ENCODE results near the gene CHRNA1. TPM values are rescaled to one million over a fixed set of nuclear protein-coding genes. Genes with fewer than 3 reads are reported as not detected.

Gene CHRNA1
- total and polyA plus RNA-seq, 2 experiments from 2014 or later: 0.16 TPM; not detected in 1

- Histone ChIP-seq H3K4me3 (no peak overlapping the region), H3F3A (ENCODE audit: insufficient read depth) (peaks cover 41% of the 10 kb centered on the region), H2AFZ (no peak overlapping the region), H3K9me2 (ENCODE audit: insufficient read depth) (no peaks in the 10 kb centered on the region), H3K27ac (no peak overlapping the region), H3K9ac (no peak overlapping the region), H3K79me2 (ENCODE audit: insufficient read depth) (no peaks in the 10 kb centered on the region), H3K4me2 (ENCODE audit: unreplicated experiment) (no peak overlapping the region), H3K27me3 (replicated peaks; ENCODE audit: insufficient read depth) (no peaks in the 10 kb centered on the region), H3K36me3 (ENCODE audit: low read depth) (no peaks in the 10 kb centered on the region), H4K20me1 (ENCODE audit: insufficient read depth) (no peaks in the 10 kb centered on the region), H3K4me1 (ENCODE audit: insufficient read depth) (peaks cover 55% of the 10 kb centered on the region), H3K9me3 (ENCODE audit: low read depth) (no peaks in the 10 kb centered on the region)
- TF ChIP-seq EZH2phosphoT487 (IDR thresholded peaks at IDR 0.05; ENCODE audit: insufficient read depth, low read depth) (no peak), EZH2 (IDR thresholded peaks at IDR 0.05; ENCODE audit: insufficient read depth, poor library complexity, severe bottlenecking) (no peak)
- in situ Hi-C loops (cut with MboI): no loop called here
- WGBS, 2 experiments (ENCODE audit: low coverage in 1 of 2, low lambda C conversion rate in 2 of 2, missing lambda C conversion rate in 2 of 2): 93 to 97% methylated on average over 11 of the region's 11 CpGs
- DNase-seq: no peak
These were observed 17.7 kb upstream of the CHRNA1 start for GRCh38 chr2:174781996-174782395.

GRCh38 chr2:174781298-174781697 is 17.0 kb upstream of the CHRNA1 start:
- no peak overlapping the region for H2AFZ ChIP-seq
- 82 to 85% methylated on average over 8 to 9 of the region's 9 CpGs for WGBS, 2 experiments (ENCODE audit: low coverage in 1 of 2, low lambda C conversion rate in 2 of 2, missing lambda C conversion rate in 2 of 2)
- no peak for DNase-seq
- no peak overlapping the region for H3K27ac ChIP-seq
- in situ Hi-C loops (cut with MboI): no loop called here
- no peaks in the 10 kb centered on the region for H3K79me2 ChIP-seq (ENCODE audit: insufficient read depth)
- H3K9me2 ChIP-seq (ENCODE audit: insufficient read depth): no peaks in the 10 kb centered on the region
- H3K27me3 ChIP-seq (replicated peaks; ENCODE audit: insufficient read depth): no peaks in the 10 kb centered on the region
- no peaks in the 10 kb centered on the region for H3K9me3 ChIP-seq (ENCODE audit: low read depth)
- no peaks in the 10 kb centered on the region for H4K20me1 ChIP-seq (ENCODE audit: insufficient read depth)
- H3K4me1 ChIP-seq (ENCODE audit: insufficient read depth): peaks cover 48% of the 10 kb centered on the region
- peaks cover 34% of the 10 kb centered on the region for H3F3A ChIP-seq (ENCODE audit: insufficient read depth)
- TF ChIP-seq EZH2phosphoT487 (IDR thresholded peaks at IDR 0.05; ENCODE audit: insufficient read depth, low read depth) (no peak), EZH2 (IDR thresholded peaks at IDR 0.05; ENCODE audit: insufficient read depth, poor library complexity, severe bottlenecking) (no peak)
- no peak overlapping the region for H3K4me2 ChIP-seq (ENCODE audit: unreplicated experiment)
- no peak overlapping the region for H3K9ac ChIP-seq
- no peak overlapping the region for H3K4me3 ChIP-seq
- no peaks in the 10 kb centered on the region for H3K36me3 ChIP-seq (ENCODE audit: low read depth)

- WGBS, 2 experiments (ENCODE audit: low coverage in 1 of 2, low lambda C conversion rate in 2 of 2, missing lambda C conversion rate in 2 of 2): 93 to 94% methylated on average over 6 to 7 of the region's 7 CpGs
- no peak overlapping the region for H3K9ac ChIP-seq
- H3K4me3 ChIP-seq: no peak overlapping the region
- no peak for TF ChIP-seq EZH2phosphoT487 (IDR thresholded peaks at IDR 0.05; ENCODE audit: insufficient read depth, low read depth)
- H2AFZ ChIP-seq: no peak overlapping the region
- DNase-seq: no peak
- no peaks in the 10 kb centered on the region for H3K9me2 ChIP-seq (ENCODE audit: insufficient read depth)
- H4K20me1 ChIP-seq (ENCODE audit: insufficient read depth): no peaks in the 10 kb centered on the region
- H3K9me3 ChIP-seq (ENCODE audit: low read depth): no peaks in the 10 kb centered on the region
- H3K27me3 ChIP-seq (replicated peaks; ENCODE audit: insufficient read depth): no peaks in the 10 kb centered on the region
- peaks cover 48% of the 10 kb centered on the region for H3K4me1 ChIP-seq (ENCODE audit: insufficient read depth)
- H3K4me2 ChIP-seq (ENCODE audit: unreplicated experiment): no peak overlapping the region
- H3K36me3 ChIP-seq (ENCODE audit: low read depth): no peaks in the 10 kb centered on the region
- peaks cover 30% of the 10 kb centered on the region for H3F3A ChIP-seq (ENCODE audit: insufficient read depth)
- in situ Hi-C loops (cut with MboI): no loop called here
- H3K27ac ChIP-seq: no peak overlapping the region
- H3K79me2 ChIP-seq (ENCODE audit: insufficient read depth): no peaks in the 10 kb centered on the region
These were observed 16.6 kb upstream of the CHRNA1 start for GRCh38 chr2:174780856-174781255.

- Histone ChIP-seq H3K9me2 (ENCODE audit: insufficient read depth) (no peaks in the 10 kb centered on the region), H3K4me2 (ENCODE audit: unreplicated experiment) (no peak overlapping the region), H2AFZ (peak overlapping the region; percentile 27; the same call in 1 of the 2 replicates), H3K27ac (peak overlapping the region; percentile 92), H3K36me3 (ENCODE audit: low read depth) (no peaks in the 10 kb centered on the region), H3K79me2 (ENCODE audit: insufficient read depth) (no peaks in the 10 kb centered on the region), H3K4me1 (ENCODE audit: insufficient read depth) (peaks cover 46% of the 10 kb centered on the region), H3K4me3 (no peak overlapping the region), H3F3A (ENCODE audit: insufficient read depth) (peaks cover 25% of the 10 kb centered on the region; the same call in 1 of the 2 replicates), H3K9ac (peak overlapping the region; percentile 62; the same call in 1 of the 2 replicates), H3K9me3 (ENCODE audit: low read depth) (no peaks in the 10 kb centered on the region), H3K27me3 (replicated peaks; ENCODE audit: insufficient read depth) (no peaks in the 10 kb centered on the region), H4K20me1 (ENCODE audit: insufficient read depth) (no peaks in the 10 kb centered on the region)
- WGBS, 2 experiments (ENCODE audit: low coverage in 1 of 2, low lambda C conversion rate in 2 of 2, missing lambda C conversion rate in 2 of 2): 98 to 99% methylated on average over 5 of the region's 5 CpGs
- TF ChIP-seq EZH2phosphoT487 (IDR thresholded peaks at IDR 0.05; ENCODE audit: insufficient read depth, low read depth) (no peak), EZH2 (IDR thresholded peaks at IDR 0.05; ENCODE audit: insufficient read depth, poor library complexity, severe bottlenecking) (no peak)
- in situ Hi-C loops (cut with MboI): no loop called here
- peak; percentile 28 for DNase-seq
These were observed 16.0 kb upstream of the CHRNA1 start for GRCh38 chr2:174780191-174780840.

Data from GM23248 (cell line).